ENCODE results near the gene ERBIN.

Gene ERBIN

GRCh38 chr5:65916636-65917035, 9.7 kb upstream of the ERBIN start:
- no peak for DNase-seq (ENCODE audit: low read depth)
- H3K4me3 ChIP-seq (ENCODE audit: low read depth, low read length) = no peak overlapping the region
- no peak for TF ChIP-seq CTCF (IDR thresholded peaks at IDR 0.05; ENCODE audit: low read depth, low read length, missing control alignments)

GRCh38 chr5:65919773-65920172, 6.6 kb upstream of the ERBIN start:
- TF ChIP-seq CTCF (IDR thresholded peaks at IDR 0.05; ENCODE audit: low read depth, low read length, missing control alignments) = no peak
- H3K4me3 ChIP-seq (ENCODE audit: low read depth, low read length) = no peak overlapping the region
- DNase-seq (ENCODE audit: low read depth) = no peak

- DNase-seq (ENCODE audit: low read depth) = no peak
- TF ChIP-seq CTCF (IDR thresholded peaks at IDR 0.05; ENCODE audit: low read depth, low read length, missing control alignments) = no peak
- no peak overlapping the region for H3K4me3 ChIP-seq (ENCODE audit: low read depth, low read length)
Observed at GRCh38 chr5:65923339-65923738, 3.0 kb upstream of the ERBIN start.

GRCh38 chr5:65924366-65925043, 1.9 kb upstream of the ERBIN start:
- DNase-seq (ENCODE audit: low read depth) = no peak
- no peak for TF ChIP-seq CTCF (IDR thresholded peaks at IDR 0.05; ENCODE audit: low read depth, low read length, missing control alignments)
- peak overlapping the region; percentile 99 for H3K4me3 ChIP-seq (ENCODE audit: low read depth, low read length)

GRCh38 chr5:65925044-65925600, 1.3 kb upstream of the ERBIN start:
- peak overlapping the region; percentile 99 for H3K4me3 ChIP-seq (ENCODE audit: low read depth, low read length)
- DNase-seq (ENCODE audit: low read depth) = peak; percentile 78
- TF ChIP-seq CTCF (IDR thresholded peaks at IDR 0.05; ENCODE audit: low read depth, low read length, missing control alignments) = no peak

GRCh38 chr5:65925601-65926275, 637 bp upstream of the ERBIN start:
- DNase-seq (ENCODE audit: low read depth) = no peak
- peak; percentile 34 for TF ChIP-seq CTCF (IDR thresholded peaks at IDR 0.05; ENCODE audit: low read depth, low read length, missing control alignments)
- peak overlapping the region; percentile 99 for H3K4me3 ChIP-seq (ENCODE audit: low read depth, low read length)
